HEK293 (cell line): ENCODE results near the gene MAGI1.

Experiments
- CTCF ChIA-PET: fragments of 350-600 bp; formaldehyde crosslinking; extraction: SDS; loops from one replicate; lab custom pipeline; 2021; ENCODE audit warnings: antibody characterized with exemption; lab: Yijun Ruan, JAX
- POLR2A ChIA-PET: fragments of 300-600 bp; formaldehyde crosslinking; extraction: SDS; loops from one replicate; lab custom pipeline; 2020; ENCODE audit warnings: antibody characterized with exemption, inconsistent platforms; lab: Yijun Ruan, JAX
- H3K27ac ChIP-seq: fragments of 200-500 bp; sonication (Bioruptor generic); 2 replicates; pipeline ENCODE4 v1.5.1; 2014; ENCODE audit warnings: low read depth, low read length, control low read depth, inconsistent platforms; ENCODE audit errors: extremely low read depth
- H3K36me3 ChIP-seq, 2 experiments: fragments of 200-500 bp in 1 of 2; sonication (Bioruptor generic) in 1 of 2; 1 replicate in 1 of 2; 2 replicates in 1 of 2; pipeline ENCODE4 v1.5.1; 2014 to 2017; ENCODE audit warnings: inconsistent platforms in 2 of 2, low read length in 2 of 2; ENCODE audit not compliant: control insufficient read depth in 2 of 2, insufficient read depth in 1 of 2
- H3K4me1 ChIP-seq: fragments of 200-500 bp; sonication (Bioruptor generic); 2 replicates; pipeline ENCODE4 v1.5.1; 2014; ENCODE audit warnings: mild to moderate bottlenecking, low read length, inconsistent platforms; ENCODE audit not compliant: control insufficient read depth, insufficient read depth
- H3K4me3 ChIP-seq: 2 replicates; pipeline ENCODE4 v1.5.1; 2011; ENCODE audit warnings: low read depth, mild to moderate bottlenecking, control low read depth, low read length, moderate library complexity
- H3K9me3 ChIP-seq: fragments of 200-500 bp; sonication (Bioruptor generic); 2 replicates; pipeline ENCODE4 v1.5.1; 2014; ENCODE audit warnings: low read depth, low read length, inconsistent platforms; ENCODE audit not compliant: control insufficient read depth, insufficient read depth
- ELK4 ChIP-seq: IDR thresholded peaks from 2 replicates; pipeline ENCODE4 v1.6.1; 2011; ENCODE audit warnings: mild to moderate bottlenecking, low read depth, low read length, borderline replicate concordance
- GLI2 ChIP-seq: fragments of 450-650 bp; formaldehyde crosslinking; IDR thresholded peaks from 2 replicates; pipeline ENCODE4; 2017; ENCODE audit warnings: missing biosample characterization, missing genetic modification characterization, low read depth, borderline replicate concordance
- GLIS1 ChIP-seq: fragments of 450-650 bp; formaldehyde crosslinking; IDR thresholded peaks from 2 replicates; pipeline ENCODE4 v1.5.1; 2016; ENCODE audit warnings: missing biosample characterization, missing genetic modification characterization
- HOXC10 ChIP-seq: sonication (generic); formaldehyde crosslinking; IDR thresholded peaks from 2 replicates; pipeline ENCODE4 v1.8.1; 2023; ENCODE audit warnings: mild to moderate bottlenecking, missing genetic modification reagents
- IKZF3 ChIP-seq: fragments of 450-650 bp; IDR thresholded peaks from 2 replicates; pipeline ENCODE4 v1.5.0; 2018; ENCODE audit warnings: missing biosample characterization, mild to moderate bottlenecking, missing genetic modification characterization, moderate library complexity
- INSM2 ChIP-seq: fragments of 450-650 bp; formaldehyde crosslinking; IDR thresholded peaks from 2 replicates; pipeline ENCODE4 v1.5.1; 2016; ENCODE audit warnings: missing biosample characterization, missing genetic modification characterization
- PRDM10 ChIP-seq: fragments of 450-650 bp; formaldehyde crosslinking; IDR thresholded peaks from 2 replicates; pipeline ENCODE4 v1.5.1; 2016; ENCODE audit warnings: missing biosample characterization, missing genetic modification characterization
- SALL2 ChIP-seq: fragments of 450-650 bp; formaldehyde crosslinking; IDR thresholded peaks from 2 replicates; pipeline ENCODE4 v1.5.0; 2017; ENCODE audit warnings: missing biosample characterization, mild to moderate bottlenecking, missing genetic modification characterization, borderline replicate concordance
- SP2 ChIP-seq: fragments of 450-650 bp; formaldehyde crosslinking; IDR thresholded peaks from 2 replicates; pipeline ENCODE4 v1.5.1; 2016; ENCODE audit warnings: missing biosample characterization, missing genetic modification characterization
- WT1 ChIP-seq: fragments of 450-650 bp; formaldehyde crosslinking; IDR thresholded peaks from 2 replicates; pipeline ENCODE4 v1.5.1; 2016; ENCODE audit warnings: missing biosample characterization, missing genetic modification characterization
- ZBTB17 ChIP-seq: fragments of 450-650 bp; formaldehyde crosslinking; IDR thresholded peaks from 2 replicates; pipeline ENCODE4 v1.5.1; 2016; ENCODE audit warnings: missing biosample characterization, missing genetic modification characterization
- ZBTB21 ChIP-seq: fragments of 450-650 bp; formaldehyde crosslinking; IDR thresholded peaks from 2 replicates; pipeline ENCODE4 v1.5.1; 2017; ENCODE audit warnings: missing biosample characterization, missing genetic modification characterization
- ZBTB26 ChIP-seq: fragments of 450-650 bp; formaldehyde crosslinking; optimal IDR thresholded peaks from 2 replicates; pipeline ENCODE3; 2016; ENCODE audit warnings: missing biosample characterization, mild to moderate bottlenecking, missing genetic modification characterization
- ZNF10 ChIP-seq: fragments of 450-650 bp; formaldehyde crosslinking; IDR thresholded peaks from 2 replicates; pipeline ENCODE4 v1.5.1; 2017; ENCODE audit warnings: missing biosample characterization, missing genetic modification characterization
- ZNF114 ChIP-seq: fragments of 450-650 bp; formaldehyde crosslinking; IDR thresholded peaks from 2 replicates; pipeline ENCODE4 v1.5.0; 2017; ENCODE audit warnings: missing biosample characterization, missing genetic modification characterization
- ZNF16 ChIP-seq: fragments of 450-650 bp; formaldehyde crosslinking; IDR thresholded peaks from 2 replicates; pipeline ENCODE4 v1.5.1; 2016; ENCODE audit warnings: low read depth, missing biosample characterization, missing genetic modification characterization
- ZNF169 ChIP-seq: fragments of 450-650 bp; formaldehyde crosslinking; IDR thresholded peaks from 2 replicates; pipeline ENCODE4 v1.5.1; 2016; ENCODE audit warnings: missing biosample characterization, missing genetic modification characterization
- ZNF211 ChIP-seq: fragments of 450-650 bp; formaldehyde crosslinking; IDR thresholded peaks from 2 replicates; pipeline ENCODE4 v1.5.1; 2016; ENCODE audit warnings: low read depth, missing biosample characterization, missing genetic modification characterization
- ZNF23 ChIP-seq: fragments of 450-650 bp; formaldehyde crosslinking; IDR thresholded peaks from 2 replicates; pipeline ENCODE4 v1.5.1; 2016; ENCODE audit warnings: missing biosample characterization, missing genetic modification characterization, borderline replicate concordance
- ZNF324 ChIP-seq: fragments of 450-650 bp; formaldehyde crosslinking; IDR thresholded peaks from 2 replicates; pipeline ENCODE4 v1.5.1; 2016; ENCODE audit warnings: missing biosample characterization, missing genetic modification characterization
- ZNF335 ChIP-seq: fragments of 450-650 bp; formaldehyde crosslinking; conservative IDR thresholded peaks from 2 replicates; pipeline ENCODE4 v1.5.1; 2016; ENCODE audit warnings: missing biosample characterization, missing genetic modification characterization
- ZNF341 ChIP-seq: fragments of 450-650 bp; formaldehyde crosslinking; IDR thresholded peaks from 2 replicates; pipeline ENCODE4; 2016; ENCODE audit warnings: low read depth, missing biosample characterization, missing genetic modification characterization
- ZNF394 ChIP-seq: fragments of 450-650 bp; formaldehyde crosslinking; IDR thresholded peaks from 2 replicates; pipeline ENCODE4 v1.5.1; 2016; ENCODE audit warnings: missing biosample characterization, missing genetic modification characterization, mild to moderate bottlenecking, moderate library complexity, borderline replicate concordance
- ZNF529 ChIP-seq: fragments of 450-650 bp; formaldehyde crosslinking; IDR thresholded peaks from 2 replicates; pipeline ENCODE4 v1.5.1; 2017; ENCODE audit warnings: missing genetic modification characterization, missing biosample characterization; ENCODE audit not compliant: insufficient replicate concordance
- ZNF585B ChIP-seq: fragments of 450-650 bp; formaldehyde crosslinking; IDR thresholded peaks from 2 replicates; pipeline ENCODE4 v1.5.1; 2016; ENCODE audit warnings: missing biosample characterization, missing genetic modification characterization
- ZNF768 ChIP-seq: fragments of 450-650 bp; formaldehyde crosslinking; IDR thresholded peaks from 2 replicates; pipeline ENCODE4 v1.5.1; 2018; ENCODE audit warnings: missing biosample characterization, mild to moderate bottlenecking, missing genetic modification characterization
- ZNF777 ChIP-seq: fragments of 450-650 bp; formaldehyde crosslinking; IDR thresholded peaks from 2 replicates; pipeline ENCODE4 v1.5.1; 2017; ENCODE audit warnings: missing biosample characterization, missing genetic modification characterization, borderline replicate concordance
- ZSCAN23 ChIP-seq: fragments of 450-650 bp; formaldehyde crosslinking; IDR thresholded peaks from 2 replicates; pipeline ENCODE4 v1.5.1; 2016; ENCODE audit warnings: missing biosample characterization, missing genetic modification characterization
- ZSCAN30 ChIP-seq: fragments of 450-650 bp; IDR thresholded peaks from 2 replicates; pipeline ENCODE4 v1.5.1; 2018; ENCODE audit warnings: missing biosample characterization, mild to moderate bottlenecking, missing genetic modification characterization, moderate library complexity

The MAGI1 gene

DNA sequence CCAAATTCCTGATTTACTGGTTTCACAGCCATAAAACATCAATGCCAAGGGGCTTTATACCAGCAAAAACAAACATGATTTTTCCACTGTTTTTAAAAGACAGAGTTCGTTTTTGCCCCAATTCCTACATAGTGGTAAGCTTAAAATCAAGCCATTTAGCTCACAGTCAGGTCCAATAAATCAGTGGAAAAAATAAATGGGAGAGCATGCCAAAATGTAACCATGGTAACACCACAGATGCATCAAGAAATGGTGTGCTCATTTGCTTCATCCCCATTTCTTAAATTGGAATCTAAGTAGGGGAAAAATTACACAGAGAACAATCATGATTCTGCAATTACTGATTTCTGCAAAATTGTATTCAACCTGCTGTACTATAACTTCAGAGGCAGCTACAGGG, 418.8 kb downstream of the MAGI1 start:
- ChIA-PET POLR2A (interaction anchor here (0.6 kb wide), 1 partner anchor 23 kb away, joined by 3 read pairs; no protein-coding TSS in a partner anchor), CTCF (no interaction called here)
- no peaks in the 10 kb centered on the region for H3K9me3 ChIP-seq
- H3K4me1 ChIP-seq, result no peaks in the 10 kb centered on the region
- no peaks in the 10 kb centered on the region for H3K36me3 ChIP-seq
- H3K27ac ChIP-seq, result no peak overlapping the region
- no peak for TF ChIP-seq SALL2 (tag by site-specific recombination)
- no peak for TF ChIP-seq GLI2 (tag by site-specific recombination)
- 0 out of 2 replicates have a peak, but pooled peaks have one; percentile 16 for TF ChIP-seq ZNF335 (tag by site-specific recombination)
- TF ChIP-seq ZBTB17, result no peak
- no peak for TF ChIP-seq ZBTB21 (tag by site-specific recombination)
- no peak overlapping the region for H3K4me3 ChIP-seq

- H3K4me1 ChIP-seq, result no peaks in the 10 kb centered on the region
- no peaks in the 10 kb centered on the region for H3K36me3 ChIP-seq
- ChIA-PET CTCF (no interaction called here), POLR2A (interaction anchor here (0.6 kb wide), 1 partner anchor 22 kb away, joined by 3 read pairs; no protein-coding TSS in a partner anchor)
- H3K4me3 ChIP-seq, result no peak overlapping the region
- H3K9me3 ChIP-seq, result no peaks in the 10 kb centered on the region
- no peak overlapping the region for H3K27ac ChIP-seq
- TF ChIP-seq ZNF341 (no peak), ZBTB26 (tag by site-specific recombination) (no peak), ZNF169 (tag by site-specific recombination) (no peak), ZNF211 (no peak), INSM2 (no peak), ELK4 (no peak), GLIS1 (no peak), ZNF324 (tag by site-specific recombination) (no peak), ZNF114 (no peak), ZNF768 (no peak), ZNF16 (tag by site-specific recombination) (no peak), SP2 (no peak), ZNF394 (tag by site-specific recombination) (no peak; the same call in 1 of the 2 replicates), ZNF335 (tag by site-specific recombination) (no peak), IKZF3 (peak; percentile 46; the same call in 1 of the 2 replicates), ZNF23 (tag by site-specific recombination) (no peak), WT1 (tag by site-specific recombination) (no peak), ZNF777 (tag by site-specific recombination) (no peak), HOXC10 (no peak), ZSCAN30 (tag by site-specific recombination) (no peak; the same call in 1 of the 2 replicates), ZSCAN23 (tag by site-specific recombination) (no peak), PRDM10 (0 out of 2 replicates have a peak, but pooled peaks have one; percentile 45), ZNF529 (tag by site-specific recombination) (no peak), ZNF585B (tag by site-specific recombination) (no peak), ZNF10 (tag by site-specific recombination) (no peak)
These were observed 419.3 kb downstream of the MAGI1 start for GRCh38 chr3:65619451-65619881.
